Activated T-helper 2 cell treated with anti-CD3 and anti-CD28 coated beads, Interferon-gamma antibody, Interleukin-2, Interleukin-4, amounts not matched to agents 10 μg/mL and 5 μg/mL and 100 μg/mL, durations not matched to agents 14 hours and 24 hours and 36 hours (primary cell): ENCODE data around the gene OR13J1. TPM values are rescaled to one million over a fixed set of nuclear protein-coding genes. Genes with fewer than 3 reads are reported as not detected.

Experiments
- DNase-seq: peaks from one replicate; pipeline ENCODE4 v3.0.0; 2021; ENCODE audit warnings: low spot score
- H3K27ac Mint-ChIP-seq: one replicate; pipeline ENCODE4 v1.8.0; 2021; ENCODE audit warnings: mixed read lengths
- H3K27me3 Mint-ChIP-seq: one replicate; pipeline ENCODE4 v1.8.0; 2021; ENCODE audit warnings: low read depth, mixed read lengths
- H3K36me3 Mint-ChIP-seq: one replicate; pipeline ENCODE4 v1.8.0; 2021; ENCODE audit warnings: low read depth, mixed read lengths
- H3K4me1 Mint-ChIP-seq: one replicate; pipeline ENCODE4 v1.8.0; 2021; ENCODE audit warnings: low read depth, mixed read lengths
- H3K4me3 Mint-ChIP-seq: one replicate; pipeline ENCODE4 v1.8.0; 2021; ENCODE audit warnings: low read depth, mild to moderate bottlenecking, moderate library complexity, mixed read lengths
- H3K9me3 Mint-ChIP-seq: one replicate; pipeline ENCODE4 v1.8.0; 2021; ENCODE audit warnings: mixed read lengths
- intact Hi-C: fragments of 100-400 bp; cut with micrococcal nuclease; formaldehyde crosslinking; loops from one replicate; pipeline ENCODE4 v1.15.1; 2023
- total RNA-seq: library from RNA; stranded (reverse); gene quantifications from 2 replicates; pipeline ENCODE4 v1.2.3, GENCODE V29; 2022

OR13J1 gene
- total RNA-seq, 1 donor from 2014 or later: not detected

DNA sequence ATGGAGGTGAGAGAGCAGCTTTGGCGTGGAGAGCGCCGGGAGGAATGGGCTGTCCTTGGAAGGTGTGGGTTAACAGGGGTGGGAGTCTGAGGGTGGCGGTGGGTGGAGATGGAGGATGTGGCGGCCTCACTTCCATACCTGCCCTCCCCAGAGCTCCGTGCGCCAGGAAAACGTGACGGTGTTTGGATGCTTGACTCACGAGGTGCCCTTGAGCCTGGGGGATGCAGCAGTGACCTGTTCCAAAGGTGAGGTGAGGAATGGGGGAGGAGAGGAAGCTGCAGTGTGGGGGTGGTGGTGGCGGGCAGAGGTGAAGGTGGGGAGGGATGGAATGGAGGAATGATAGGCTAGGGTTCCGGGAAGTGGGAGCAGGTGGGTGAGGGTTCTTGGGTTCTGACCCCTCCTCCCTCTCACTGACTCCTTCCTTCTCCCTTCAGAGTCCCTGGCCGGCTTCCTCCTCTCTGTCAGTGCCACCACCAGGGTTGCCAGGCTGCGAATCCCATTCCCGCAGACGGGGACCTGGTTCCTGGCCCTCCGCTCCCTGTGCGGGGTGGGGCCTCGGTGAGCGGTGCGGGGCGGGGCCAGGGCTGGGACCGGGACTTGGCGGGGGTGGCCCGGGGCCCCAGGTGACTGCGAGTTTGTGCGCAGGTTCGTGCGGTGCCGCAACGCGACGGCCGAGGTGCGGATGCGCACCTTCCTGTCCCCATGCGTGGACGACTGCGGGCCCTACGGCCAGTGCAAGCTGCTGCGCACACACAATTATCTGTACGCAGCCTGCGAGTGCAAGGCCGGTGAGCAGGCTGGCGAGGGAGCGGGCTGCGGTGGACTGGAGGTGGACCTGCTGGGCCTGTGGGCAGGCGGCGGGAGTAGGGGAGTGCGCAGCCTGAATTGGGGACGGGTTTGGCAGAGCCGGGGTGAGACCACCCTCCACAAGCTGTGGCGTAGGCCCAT is 24.1 kb downstream of the OR13J1 start:
- Mint-ChIP-seq H3K4me1 (peaks cover 23% of the 10 kb centered on the region), H3K27me3 (no peaks in the 10 kb centered on the region), H3K27ac (no peak overlapping the region), H3K9me3 (no peaks in the 10 kb centered on the region), H3K36me3 (no peaks in the 10 kb centered on the region), H3K4me3 (no peak overlapping the region)
- no peak for DNase-seq
- intact Hi-C loops: no loop called here

DNA sequence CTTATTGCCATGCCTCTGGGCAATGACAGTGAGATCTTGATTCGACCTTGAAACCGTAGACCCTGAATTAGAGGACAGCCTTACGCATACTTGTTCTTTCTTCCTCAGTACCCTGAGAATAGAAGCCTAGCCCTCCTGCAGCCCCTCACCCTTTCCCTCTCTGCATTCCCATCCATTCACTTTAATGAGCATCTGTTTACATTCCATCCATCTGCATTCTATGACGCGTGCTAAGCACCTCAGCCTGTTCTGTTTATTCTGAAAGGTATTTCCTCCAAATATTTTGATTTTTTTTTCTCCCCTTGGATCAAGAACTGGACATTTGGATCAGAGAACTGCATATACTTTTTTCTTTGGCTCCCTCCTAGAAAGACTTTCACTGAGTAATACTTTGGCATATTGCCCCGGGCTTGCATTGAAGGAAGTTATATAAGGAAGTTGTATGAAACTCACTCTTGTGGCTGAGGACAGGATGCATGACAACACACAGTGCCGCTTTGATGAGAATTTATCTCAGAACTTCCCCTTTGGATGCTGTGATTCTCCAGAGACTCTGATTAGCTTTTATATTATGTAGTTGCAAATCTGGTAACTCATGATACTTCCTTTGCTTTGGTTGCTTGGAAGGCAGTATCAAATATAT is 25.5 kb downstream of the OR13J1 start:
- Mint-ChIP-seq H3K27me3 (no peaks in the 10 kb centered on the region), H3K4me3 (no peak overlapping the region), H3K9me3 (no peaks in the 10 kb centered on the region), H3K27ac (no peak overlapping the region), H3K4me1 (peaks cover 23% of the 10 kb centered on the region), H3K36me3 (no peaks in the 10 kb centered on the region)
- DNase-seq: no peak
- intact Hi-C loops: no loop called here

DNA sequence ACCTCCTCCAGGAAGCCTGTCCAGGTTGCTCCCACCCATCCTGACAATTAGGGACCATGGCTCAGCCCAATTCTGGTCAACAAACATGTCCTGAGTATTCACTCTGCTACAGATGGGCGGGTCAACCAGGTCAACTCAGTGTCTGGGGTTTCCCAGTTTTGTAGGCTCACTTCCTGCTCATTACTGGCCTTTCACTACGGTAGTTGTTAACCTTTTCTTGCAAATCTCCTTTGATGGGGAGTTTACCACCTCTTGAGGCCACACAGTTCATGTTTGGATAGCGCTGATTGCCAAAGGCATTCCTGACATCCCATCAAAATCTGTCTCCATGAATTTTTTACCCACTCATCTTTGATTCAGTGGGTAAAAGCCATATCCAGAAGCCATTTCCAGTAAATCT is 27.4 kb downstream of the OR13J1 start:
- Mint-ChIP-seq H3K36me3 (no peaks in the 10 kb centered on the region), H3K27me3 (no peaks in the 10 kb centered on the region), H3K4me1 (peaks cover 17% of the 10 kb centered on the region), H3K9me3 (no peaks in the 10 kb centered on the region), H3K27ac (no peak overlapping the region), H3K4me3 (no peak overlapping the region)
- DNase-seq: no peak
- intact Hi-C loops: no loop called here

DNA sequence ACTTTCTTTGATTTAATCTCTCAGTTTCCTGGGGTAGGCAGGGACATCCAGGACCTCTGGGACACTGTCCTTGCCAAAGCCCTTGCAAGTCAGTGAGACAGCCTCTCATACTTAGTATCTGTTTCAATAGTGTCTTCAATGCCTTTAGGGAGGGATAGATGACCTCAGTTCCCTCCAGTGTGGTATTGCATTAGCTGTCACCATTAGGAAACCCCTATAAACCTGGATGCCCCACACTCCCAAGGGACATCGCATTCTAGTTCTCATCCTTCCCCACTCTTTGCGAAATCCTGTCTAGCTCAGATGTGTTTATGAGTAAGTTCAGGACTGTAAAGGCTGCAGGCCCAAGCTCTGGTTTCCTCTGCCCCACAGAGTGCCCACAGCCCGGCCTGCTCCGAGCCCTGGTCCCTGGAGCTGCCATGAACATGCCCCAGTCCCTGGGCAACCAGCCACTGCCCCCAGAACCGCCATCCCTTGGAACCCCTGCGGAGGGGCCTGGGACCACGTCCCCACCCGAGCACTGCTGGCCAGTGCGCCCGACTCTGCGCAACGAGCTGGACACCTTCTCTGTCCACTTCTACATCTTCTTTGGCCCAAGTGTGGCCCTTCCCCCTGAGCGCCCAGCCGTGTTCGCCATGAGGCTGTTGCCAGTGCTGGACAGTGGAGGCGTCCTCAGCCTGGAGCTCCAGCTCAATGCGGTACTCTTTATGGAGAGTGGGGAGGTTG is 28.0 kb downstream of the OR13J1 start:
- no peak for DNase-seq
- no peak overlapping the region for H3K27ac Mint-ChIP-seq
- no peak overlapping the region for H3K4me3 Mint-ChIP-seq
- H3K36me3 Mint-ChIP-seq: no peaks in the 10 kb centered on the region
- no peaks in the 10 kb centered on the region for H3K27me3 Mint-ChIP-seq
- no peaks in the 10 kb centered on the region for H3K9me3 Mint-ChIP-seq
- H3K4me1 Mint-ChIP-seq: peaks cover 14% of the 10 kb centered on the region
- intact Hi-C loops: no loop called here

DNA sequence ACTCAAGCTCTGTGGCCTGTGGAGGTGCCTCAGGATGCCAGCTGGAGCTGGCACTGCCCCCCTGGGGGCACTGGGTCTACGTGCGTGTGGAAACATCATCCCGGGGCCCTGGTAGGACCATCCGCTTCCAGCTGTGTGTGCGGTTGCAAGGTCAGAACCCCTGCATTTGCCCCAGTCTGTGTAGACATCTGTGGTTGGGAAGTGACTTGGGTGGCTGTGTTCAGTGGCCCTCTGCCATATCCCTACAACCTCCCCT is 28.6 kb downstream of the OR13J1 start:
- intact Hi-C loops: no loop called here
- no peaks in the 10 kb centered on the region for H3K9me3 Mint-ChIP-seq
- H3K4me3 Mint-ChIP-seq: no peak overlapping the region
- H3K27me3 Mint-ChIP-seq: no peaks in the 10 kb centered on the region
- no peak for DNase-seq
- H3K4me1 Mint-ChIP-seq: peaks cover 14% of the 10 kb centered on the region
- no peaks in the 10 kb centered on the region for H3K36me3 Mint-ChIP-seq
- no peak overlapping the region for H3K27ac Mint-ChIP-seq

DNA sequence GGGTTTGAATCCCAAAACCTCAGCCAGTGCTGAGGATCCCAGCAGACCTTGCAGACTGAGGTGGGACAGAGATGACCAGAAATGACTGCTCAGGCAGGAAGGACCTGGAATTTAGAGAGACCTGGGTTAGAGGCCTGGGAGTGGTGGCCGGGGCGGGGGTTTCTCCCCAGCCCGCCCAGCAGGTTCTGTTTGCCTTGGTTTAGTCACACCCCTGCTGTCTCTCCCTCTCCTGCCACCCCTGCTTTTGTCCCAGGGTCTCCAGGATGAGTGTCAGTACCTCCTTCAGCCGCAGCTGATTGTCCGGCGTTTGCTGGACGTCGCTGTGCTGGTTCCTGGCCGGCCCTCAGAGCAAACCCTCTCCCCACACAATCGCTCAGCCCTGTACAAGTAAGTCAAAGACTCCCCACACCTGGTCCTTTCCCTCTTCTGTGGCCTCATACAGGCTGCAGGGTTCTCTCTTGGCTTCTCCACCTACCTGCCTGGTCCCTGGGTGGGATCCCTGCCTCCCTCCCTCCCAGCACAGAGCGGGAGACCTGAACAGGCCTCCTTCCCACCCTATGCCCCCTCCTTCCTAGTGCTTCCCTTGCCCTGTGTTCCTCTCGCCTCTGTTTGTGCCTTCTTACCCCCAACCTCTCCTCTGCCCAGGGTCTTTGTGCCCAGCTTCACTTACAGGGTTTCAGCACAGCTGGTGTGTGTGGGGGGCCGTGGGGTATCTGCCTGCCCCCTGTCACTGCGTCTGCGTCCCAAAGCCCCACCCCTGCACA is 29.1 kb downstream of the OR13J1 start:
- Mint-ChIP-seq H3K27me3 (no peaks in the 10 kb centered on the region), H3K9me3 (no peaks in the 10 kb centered on the region), H3K36me3 (no peaks in the 10 kb centered on the region), H3K4me3 (no peak overlapping the region), H3K4me1 (peaks cover 14% of the 10 kb centered on the region), H3K27ac (no peak overlapping the region)
- DNase-seq: no peak
- intact Hi-C loops: no loop called here

DNA sequence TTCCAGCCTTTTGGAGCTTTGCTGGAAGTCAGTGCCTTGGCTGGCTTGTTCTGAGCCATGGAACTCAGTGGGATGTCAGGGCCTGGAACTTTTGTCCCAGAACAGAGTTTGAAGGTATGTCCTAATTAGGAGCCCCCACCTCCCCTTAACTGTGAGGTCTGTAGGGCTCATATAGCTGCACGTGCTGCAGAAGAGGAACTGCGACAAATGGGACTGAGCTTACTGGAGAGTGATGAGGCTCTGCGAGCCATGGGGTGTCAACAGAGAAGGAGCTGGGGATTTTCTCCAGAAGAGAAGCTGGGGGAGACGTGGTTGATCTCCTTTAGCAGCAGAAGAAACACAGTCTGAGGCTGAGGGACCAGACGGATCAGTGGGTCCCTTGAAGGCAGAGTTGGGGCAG is 30.3 kb downstream of the OR13J1 start:
- H3K36me3 Mint-ChIP-seq: no peaks in the 10 kb centered on the region
- no peak for DNase-seq
- intact Hi-C loops: no loop called here
- H3K27ac Mint-ChIP-seq: no peak overlapping the region
- H3K9me3 Mint-ChIP-seq: no peaks in the 10 kb centered on the region
- no peaks in the 10 kb centered on the region for H3K27me3 Mint-ChIP-seq
- peaks cover 7% of the 10 kb centered on the region for H3K4me1 Mint-ChIP-seq
- H3K4me3 Mint-ChIP-seq: no peak overlapping the region

DNA sequence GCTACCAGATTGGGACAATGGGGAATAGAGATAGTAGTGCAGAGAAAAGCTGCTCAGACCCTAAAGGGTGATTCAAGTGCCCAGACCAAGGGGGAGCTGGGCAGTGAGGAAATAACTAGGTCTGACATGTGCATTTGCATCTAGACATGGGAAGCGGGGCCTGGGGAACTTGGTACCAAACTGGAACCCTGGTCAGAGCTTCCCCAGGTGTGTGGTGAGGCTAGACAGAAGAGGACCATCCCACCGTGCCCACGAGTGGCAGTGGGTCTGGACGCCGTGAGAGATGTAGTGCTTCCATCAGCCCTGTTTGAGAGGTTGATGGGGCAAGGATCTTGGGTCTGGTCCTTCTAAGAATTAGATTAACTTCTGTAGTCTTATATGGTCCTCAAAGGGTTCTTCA is 33.6 kb downstream of the OR13J1 start:
- no peak for DNase-seq
- intact Hi-C loops: no loop called here
- Mint-ChIP-seq H3K4me3 (no peak overlapping the region), H3K4me1 (no peaks in the 10 kb centered on the region), H3K27ac (no peak overlapping the region), H3K9me3 (no peaks in the 10 kb centered on the region), H3K36me3 (no peaks in the 10 kb centered on the region), H3K27me3 (no peaks in the 10 kb centered on the region)

DNA sequence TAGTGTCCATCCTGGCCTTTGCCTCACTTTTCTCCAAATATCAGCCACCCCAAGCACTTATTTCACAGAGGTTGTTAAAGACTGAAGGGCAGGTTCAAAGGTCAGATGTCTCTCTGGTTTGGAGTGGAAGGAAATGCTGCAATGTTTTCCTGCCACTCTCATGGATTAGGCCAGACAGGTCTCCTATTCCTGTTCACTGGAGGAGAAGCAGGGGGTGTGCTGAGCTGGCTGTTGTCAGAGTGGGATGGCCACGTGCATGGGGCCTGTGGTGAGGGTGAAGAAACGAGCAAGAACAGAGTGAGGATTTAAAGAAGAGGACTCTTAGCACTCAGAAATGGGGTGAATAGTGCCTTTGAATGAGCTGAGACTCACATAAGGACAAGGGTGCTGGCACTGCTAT is 34.4 kb downstream of the OR13J1 start:
- Mint-ChIP-seq H3K36me3 (no peaks in the 10 kb centered on the region), H3K9me3 (no peaks in the 10 kb centered on the region), H3K27me3 (no peaks in the 10 kb centered on the region), H3K27ac (no peak overlapping the region), H3K4me3 (no peak overlapping the region), H3K4me1 (no peaks in the 10 kb centered on the region)
- intact Hi-C loops: no loop called here
- no peak for DNase-seq

DNA sequence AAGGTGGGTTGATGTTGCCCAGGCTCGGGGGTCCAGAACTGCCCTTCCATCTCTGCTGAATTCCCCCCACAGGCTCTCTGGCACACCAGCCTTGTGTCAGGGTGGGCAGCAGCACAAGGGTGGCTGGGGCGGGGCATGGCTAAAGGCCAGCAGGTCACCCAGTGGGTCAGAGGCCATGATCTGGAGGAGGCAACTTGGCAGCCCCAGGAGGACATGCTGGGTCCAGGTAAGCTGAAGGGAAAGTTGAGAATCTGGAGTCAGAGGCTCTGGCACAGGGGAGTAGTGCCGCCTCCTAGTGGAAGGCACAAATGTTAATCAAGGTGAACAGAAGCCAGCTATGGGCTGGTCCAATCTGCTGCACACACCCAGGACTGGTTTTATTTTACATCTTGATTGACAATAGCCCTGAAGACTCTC is 35.0 kb downstream of the OR13J1 start:
- Mint-ChIP-seq H3K27ac (no peak overlapping the region), H3K9me3 (no peaks in the 10 kb centered on the region), H3K36me3 (no peaks in the 10 kb centered on the region), H3K4me3 (no peak overlapping the region), H3K27me3 (no peaks in the 10 kb centered on the region), H3K4me1 (peaks cover 1% of the 10 kb centered on the region)
- intact Hi-C loops: no loop called here
- no peak for DNase-seq

DNA sequence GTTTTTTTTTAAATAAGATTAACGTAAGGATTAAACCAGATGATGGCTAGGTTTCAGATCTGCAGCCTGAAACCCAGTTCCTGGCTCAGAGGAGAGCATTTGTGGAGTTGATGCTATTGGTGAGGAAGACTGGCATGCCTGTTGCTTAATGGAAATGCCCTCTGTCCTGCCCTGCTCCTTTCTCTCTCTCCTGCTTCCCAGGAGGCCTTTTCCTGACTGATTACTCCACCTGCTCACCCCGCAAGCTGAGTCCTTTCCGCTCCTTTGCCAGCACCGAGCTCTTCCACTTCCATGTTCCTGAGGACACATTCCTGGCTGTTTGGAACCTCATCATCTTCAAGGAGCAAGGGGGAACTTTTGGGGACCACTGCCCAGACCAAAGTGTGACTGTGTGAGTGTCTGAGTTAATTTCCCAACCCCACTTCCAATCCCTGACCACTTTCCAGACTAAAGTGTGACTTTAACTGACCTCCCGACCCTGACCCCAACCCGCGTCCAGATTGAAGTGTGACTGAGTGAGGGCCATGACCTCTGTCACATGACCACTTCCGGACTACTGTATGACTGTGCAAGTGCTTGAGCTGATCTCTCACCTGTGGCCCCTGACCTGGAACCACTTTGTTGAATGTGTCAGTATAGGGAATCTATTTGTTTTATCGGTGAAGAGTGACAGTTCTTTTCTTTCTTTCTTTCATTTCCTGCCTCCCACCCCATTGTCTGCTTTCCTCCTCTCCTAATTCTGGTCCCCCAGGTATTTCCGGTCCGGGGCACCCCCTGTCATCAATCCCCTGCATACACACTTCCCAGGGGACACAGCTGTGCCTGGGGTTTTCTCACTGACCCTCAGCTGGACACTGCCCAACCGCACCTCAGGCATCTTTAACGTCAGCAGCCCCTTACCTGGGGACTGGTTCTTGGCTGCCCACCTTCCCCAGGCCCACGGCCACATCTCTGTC is 35.7 kb downstream of the OR13J1 start:
- DNase-seq: no peak
- no peaks in the 10 kb centered on the region for H3K36me3 Mint-ChIP-seq
- no peak overlapping the region for H3K27ac Mint-ChIP-seq
- no peak overlapping the region for H3K4me3 Mint-ChIP-seq
- intact Hi-C loops: no loop called here
- H3K4me1 Mint-ChIP-seq: peaks cover 8% of the 10 kb centered on the region
- no peaks in the 10 kb centered on the region for H3K27me3 Mint-ChIP-seq
- H3K9me3 Mint-ChIP-seq: no peaks in the 10 kb centered on the region

DNA sequence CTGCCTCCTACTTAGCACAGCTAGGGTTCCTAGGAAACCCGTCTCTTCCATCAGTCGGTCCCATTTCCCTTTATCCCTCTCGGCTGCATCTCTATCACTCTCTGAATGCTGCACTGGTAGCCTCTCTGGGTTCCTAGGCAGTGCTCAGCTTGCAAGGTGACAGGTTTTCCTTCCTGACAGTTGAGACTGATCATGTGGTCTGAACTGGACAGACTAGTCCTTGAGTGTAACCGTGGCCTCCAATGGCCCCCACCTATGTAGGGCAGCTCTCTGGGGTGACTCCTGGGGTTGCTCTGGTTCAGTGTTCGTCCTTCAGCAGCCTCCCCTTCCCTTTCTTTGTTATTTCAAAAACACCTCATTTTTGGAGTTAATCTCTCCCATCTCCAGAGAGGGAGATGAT is 37.4 kb downstream of the OR13J1 start:
- no peak for DNase-seq
- Mint-ChIP-seq H3K36me3 (no peaks in the 10 kb centered on the region), H3K9me3 (no peaks in the 10 kb centered on the region), H3K27me3 (no peaks in the 10 kb centered on the region), H3K27ac (no peak overlapping the region), H3K4me1 (peaks cover 15% of the 10 kb centered on the region), H3K4me3 (no peak overlapping the region)
- intact Hi-C loops: no loop called here
